Tibial nerve (tissue), 3 donors: ENCODE results near the gene MZT2B.
"Not testable (repeated sequence)": the region's sequence is repeated elsewhere in the genome, so short reads cannot be mapped to it uniquely, and the experiment has no call there.

Experiments used
- CTCF ChIP-seq, 5 experiments: fragments of 200-600 bp in 3 of 5; fragments of 450-650 bp in 2 of 5; sonication (generic) in 3 of 5; IDR thresholded peaks; one replicate each; pipeline ENCODE4 v1.5.1; 2016 to 2019; ENCODE audit warnings: antibody characterized with exemption in 5 of 5, mild to moderate bottlenecking in 3 of 5, moderate library complexity in 2 of 5
- POLR2A ChIP-seq, 2 donors: fragments of 450-650 bp; IDR thresholded peaks; one replicate each; pipeline ENCODE4 v1.6.1; 2017; ENCODE audit warnings: antibody characterized with exemption in 2 of 2, mild to moderate bottlenecking in 2 of 2, moderate library complexity in 2 of 2

DNA sequence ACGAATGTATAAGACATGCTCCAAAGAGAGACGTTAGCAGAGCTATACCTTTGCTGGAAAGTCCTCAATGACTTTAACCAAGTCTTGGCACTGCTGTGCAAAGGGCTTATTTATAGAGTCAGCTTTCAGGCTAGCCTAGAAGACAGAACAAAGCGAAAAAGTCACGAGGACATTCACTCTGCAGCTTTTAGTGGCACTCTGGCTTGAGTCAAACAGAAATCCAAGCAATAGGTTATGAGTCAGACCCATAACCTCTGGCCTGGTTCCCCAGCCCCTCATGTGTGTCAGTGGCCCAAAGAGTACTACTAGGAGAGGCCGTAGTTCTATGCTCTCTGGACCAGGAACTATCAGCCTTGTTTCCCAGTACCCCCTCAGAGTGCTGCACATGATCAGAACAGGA is 7.2 kb upstream of the MZT2B start:
- not testable (repeated sequence) for TF ChIP-seq POLR2A, CTCF (IDR thresholded peaks at IDR 0.05)
